Measurements from ENCODE around the gene HDAC11.

GRCh38 chr3:13463618-13464400 is 16.3 kb upstream of the HDAC11 start:
- TF ChIP-seq CTCF (IDR thresholded peaks at IDR 0.05; ENCODE audit: low read length): no peak
- TF ChIP-seq EZH2phosphoT487 (IDR thresholded peaks at IDR 0.05; ENCODE audit: low read length): no peak

Measured in MM.1S (cell line).